ENCODE measurements around the gene SSR2. TPM values are rescaled to one million over a fixed set of nuclear protein-coding genes. Genes with fewer than 3 reads are reported as not detected.

Gene SSR2
- total RNA-seq, 2 donors from 2014 or later = 204 to 208 TPM

GRCh38 chr1:156052862-156053767 lies 32.4 kb upstream of the SSR2 start:
- peak overlapping the region; percentile 69 to 76 for H3K9ac ChIP-seq (ENCODE audit: low read depth in 2 of 2, low read length in 2 of 2)
- DNase-seq = peak; percentile 68
- no peaks in the 10 kb centered on the region for H3K27me3 ChIP-seq
- H3K36me3 ChIP-seq = no peaks in the 10 kb centered on the region
- TF ChIP-seq CTCF (IDR thresholded peaks at IDR 0.05) = no peak
- peaks cover 8% of the 10 kb centered on the region for H3K4me1 ChIP-seq
- intact Hi-C loops (cut with DNase I) = no loop called here
- H3K9me3 ChIP-seq = no peaks in the 10 kb centered on the region
- H3K4me3 ChIP-seq = peak overlapping the region; percentile 98
- peak overlapping the region; percentile 97 for H3K27ac ChIP-seq

- DNase-seq = no peak
- H3K4me3 ChIP-seq = no peak overlapping the region
- H3K27ac ChIP-seq = no peak overlapping the region
- intact Hi-C loops (cut with DNase I) = no loop called here
- no peaks in the 10 kb centered on the region for H3K9me3 ChIP-seq
- H3K9ac ChIP-seq (ENCODE audit: low read depth in 2 of 2, low read length in 2 of 2) = no peak overlapping the region
- no peaks in the 10 kb centered on the region for H3K36me3 ChIP-seq
- H3K27me3 ChIP-seq = no peaks in the 10 kb centered on the region
- TF ChIP-seq CTCF (IDR thresholded peaks at IDR 0.05) = no peak
- peaks cover 8% of the 10 kb centered on the region for H3K4me1 ChIP-seq
Measured at GRCh38 chr1:156051011-156051725, 30.4 kb upstream of the SSR2 start.

- H3K9ac ChIP-seq (ENCODE audit: low read depth in 2 of 2, low read length in 2 of 2) = no peak overlapping the region
- intact Hi-C loops (cut with DNase I) = no loop called here
- H3K4me1 ChIP-seq = peaks cover 2% of the 10 kb centered on the region
- no peaks in the 10 kb centered on the region for H3K36me3 ChIP-seq
- no peak for DNase-seq
- no peaks in the 10 kb centered on the region for H3K27me3 ChIP-seq
- no peak for TF ChIP-seq CTCF (IDR thresholded peaks at IDR 0.05)
- no peak overlapping the region for H3K27ac ChIP-seq
- H3K4me3 ChIP-seq = no peak overlapping the region
- no peaks in the 10 kb centered on the region for H3K9me3 ChIP-seq
Measured at GRCh38 chr1:156050376-156050775, 29.6 kb upstream of the SSR2 start.

- H3K36me3 ChIP-seq = no peaks in the 10 kb centered on the region
Measured at GRCh38 chr1:156048663-156049258, 28.0 kb upstream of the SSR2 start.

More at GRCh38 chr1:156048663-156049258, 28.0 kb upstream of the SSR2 start:
- TF ChIP-seq CTCF (IDR thresholded peaks at IDR 0.05) = no peak
- no peak overlapping the region for H3K27ac ChIP-seq
- no peak for DNase-seq
- no peaks in the 10 kb centered on the region for H3K27me3 ChIP-seq
- H3K4me3 ChIP-seq = no peak overlapping the region
- H3K9ac ChIP-seq (ENCODE audit: low read depth in 2 of 2, low read length in 2 of 2) = no peak overlapping the region
- H3K4me1 ChIP-seq = no peaks in the 10 kb centered on the region
- H3K9me3 ChIP-seq = no peaks in the 10 kb centered on the region
- intact Hi-C loops (cut with DNase I) = no loop called here
